ENCODE results near the gene VIM.

Gene VIM

DNA sequence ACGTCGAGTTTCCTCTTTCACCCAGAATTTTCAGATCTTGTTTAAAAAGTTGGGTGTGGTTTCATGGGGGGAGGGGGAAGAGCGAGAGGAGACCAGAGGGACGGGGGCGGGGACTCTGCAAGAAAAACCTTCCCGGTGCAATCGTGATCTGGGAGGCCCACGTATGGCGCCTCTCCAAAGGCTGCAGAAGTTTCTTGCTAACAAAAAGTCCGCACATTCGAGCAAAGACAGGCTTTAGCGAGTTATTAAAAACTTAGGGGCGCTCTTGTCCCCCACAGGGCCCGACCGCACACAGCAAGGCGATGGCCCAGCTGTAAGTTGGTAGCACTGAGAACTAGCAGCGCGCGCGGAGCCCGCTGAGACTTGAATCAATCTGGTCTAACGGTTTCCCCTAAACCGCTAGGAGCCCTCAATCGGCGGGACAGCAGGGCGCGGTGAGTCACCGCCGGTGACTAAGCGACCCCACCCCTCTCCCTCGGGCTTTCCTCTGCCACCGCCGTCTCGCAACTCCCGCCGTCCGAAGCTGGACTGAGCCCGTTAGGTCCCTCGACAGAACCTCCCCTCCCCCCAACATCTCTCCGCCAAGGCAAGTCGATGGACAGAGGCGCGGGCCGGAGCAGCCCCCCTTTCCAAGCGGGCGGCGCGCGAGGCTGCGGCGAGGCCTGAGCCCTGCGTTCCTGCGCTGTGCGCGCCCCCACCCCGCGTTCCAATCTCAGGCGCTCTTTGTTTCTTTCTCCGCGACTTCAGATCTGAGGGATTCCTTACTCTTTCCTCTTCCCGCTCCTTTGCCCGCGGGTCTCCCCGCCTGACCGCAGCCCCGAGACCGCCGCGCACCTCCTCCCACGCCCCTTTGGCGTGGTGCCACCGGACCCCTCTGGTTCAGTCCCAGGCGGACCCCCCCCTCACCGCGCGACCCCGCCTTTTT lies at the start of gene VIM:
VIM (plus strand) TSS at position 151 of the 925 bp plus-strand sequence. CDS start 1,182 bp downstream, outside the sequence.
- peak; percentile 87 for DNase-seq

DNA sequence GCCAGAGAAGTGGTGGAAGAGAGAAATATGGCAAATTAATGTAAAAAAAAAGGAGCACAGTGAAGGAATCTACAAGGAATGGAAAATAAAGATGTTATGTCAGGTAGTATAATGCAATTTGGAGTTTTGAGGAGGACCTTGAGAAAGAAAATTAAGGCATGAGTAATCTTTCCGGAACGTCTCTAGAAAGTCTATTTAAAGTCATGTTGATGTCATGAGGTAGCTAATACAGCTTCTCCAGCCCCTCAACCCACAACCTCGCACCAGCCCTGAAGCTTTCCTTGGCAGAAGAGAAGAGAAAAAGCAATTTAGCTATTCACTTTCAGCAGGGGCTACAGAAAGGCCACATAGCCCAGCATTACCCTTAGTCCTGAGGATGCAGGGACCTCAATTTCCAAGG lies 49.0 kb upstream of the VIM start:
- DNase-seq: no peak

- DNase-seq: no peak
Measured at GRCh38 chr10:17181110-17181509, 46.9 kb upstream of the VIM start.

GRCh38 chr10:17181751-17182150 lies 46.3 kb upstream of the VIM start:
- DNase-seq: no peak

DNA sequence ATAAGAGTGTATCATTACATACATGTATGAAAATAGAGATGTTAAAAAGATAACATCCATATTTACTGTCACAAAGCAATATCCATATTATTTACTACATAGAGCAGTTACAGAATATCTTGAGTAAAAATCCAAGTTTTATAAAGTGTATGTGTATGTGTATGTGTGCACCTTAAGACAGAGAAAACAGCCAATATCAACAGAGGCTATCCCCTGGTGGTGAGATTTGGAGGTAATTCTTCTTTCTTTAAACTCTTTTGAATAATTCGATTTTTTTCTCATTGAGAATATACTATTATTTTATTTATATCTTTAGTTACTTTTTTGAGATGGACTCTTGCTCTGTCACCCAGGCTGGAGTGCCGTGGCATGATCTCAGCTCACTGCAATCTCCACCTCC lies 44.9 kb upstream of the VIM start:
- DNase-seq: no peak

DNA sequence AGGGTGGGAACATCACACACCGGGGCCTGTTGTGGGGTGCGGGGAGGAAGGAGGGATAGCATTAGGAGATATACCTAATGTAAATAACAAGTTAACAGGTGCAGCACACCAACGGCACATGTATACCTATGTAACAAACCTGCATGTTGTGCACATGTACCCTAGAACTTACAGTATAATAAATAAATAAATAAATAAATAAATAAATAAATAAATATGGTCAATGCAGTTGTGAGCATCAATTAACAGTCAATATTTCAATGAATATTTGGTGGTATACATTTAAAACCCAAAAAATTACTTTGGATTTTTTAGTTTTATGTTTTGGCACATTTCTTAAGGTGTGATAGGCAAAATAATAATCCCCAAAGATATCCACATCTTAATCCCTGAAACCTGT lies 42.2 kb upstream of the VIM start:
- DNase-seq: no peak

DNA sequence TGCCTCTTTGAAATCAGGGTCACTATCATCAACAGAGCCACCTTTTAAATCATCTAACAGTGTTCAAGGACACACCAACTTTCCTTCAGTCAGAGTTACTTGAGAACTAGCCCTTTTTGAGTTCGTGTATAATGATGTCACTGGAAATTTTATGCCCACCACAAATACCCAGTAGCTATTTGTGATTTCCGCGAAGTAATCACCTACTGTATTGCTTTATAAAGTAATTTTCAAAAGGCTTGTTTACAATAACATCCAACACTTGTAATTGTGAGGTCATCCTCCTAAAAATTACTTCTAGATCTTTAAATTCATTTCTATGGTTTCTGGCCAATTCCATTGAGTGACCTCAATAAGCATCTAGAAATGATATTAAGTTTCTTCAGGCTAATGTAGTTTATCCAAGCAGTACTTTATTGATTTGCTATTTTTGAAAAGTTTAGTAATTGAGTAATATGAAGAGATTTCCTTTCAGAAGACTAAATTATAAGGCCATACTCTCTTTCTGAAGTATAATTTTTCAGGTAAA lies 39.3 kb upstream of the VIM start:
- no peak for DNase-seq

GRCh38 chr10:17190602-17191001 lies 37.4 kb upstream of the VIM start:
- DNase-seq: no peak

DNA sequence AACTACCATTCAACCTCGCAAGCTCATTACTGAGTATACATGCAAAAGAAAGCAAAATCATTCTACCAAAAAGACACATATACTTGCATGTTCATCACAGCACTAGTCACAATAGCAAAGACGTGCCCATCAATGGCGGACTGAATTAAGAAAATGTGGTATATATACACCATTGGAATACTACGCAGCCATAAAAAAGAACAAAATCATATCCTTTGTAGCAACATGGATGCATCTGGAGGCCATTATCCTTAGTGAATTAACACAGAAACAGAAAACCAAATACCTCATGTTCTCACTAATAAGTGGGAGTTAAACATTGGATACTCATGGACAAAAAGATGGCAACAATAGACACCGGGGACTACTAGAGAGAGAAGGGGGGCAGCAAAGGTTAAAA lies 33.0 kb upstream of the VIM start:
- no peak for DNase-seq

DNA sequence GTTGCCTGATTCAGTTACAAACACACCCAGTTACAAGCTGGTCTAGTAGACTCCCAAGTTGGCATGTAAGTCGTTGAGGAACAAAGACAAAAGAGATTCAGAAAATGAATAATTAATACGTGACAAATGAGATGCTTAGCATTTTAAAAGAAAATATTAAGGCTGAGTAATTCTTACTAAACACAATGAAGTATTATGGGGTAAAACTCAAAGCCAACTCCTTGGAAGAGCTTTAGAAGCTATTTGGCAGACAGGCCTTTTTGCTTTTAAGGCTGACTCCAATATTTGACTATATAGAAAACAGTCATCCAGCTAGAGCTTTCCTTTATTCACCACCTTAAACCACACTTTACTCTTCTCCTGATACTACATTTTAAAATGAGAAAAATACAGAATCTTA lies 32.0 kb upstream of the VIM start:
- no peak for DNase-seq

DNA sequence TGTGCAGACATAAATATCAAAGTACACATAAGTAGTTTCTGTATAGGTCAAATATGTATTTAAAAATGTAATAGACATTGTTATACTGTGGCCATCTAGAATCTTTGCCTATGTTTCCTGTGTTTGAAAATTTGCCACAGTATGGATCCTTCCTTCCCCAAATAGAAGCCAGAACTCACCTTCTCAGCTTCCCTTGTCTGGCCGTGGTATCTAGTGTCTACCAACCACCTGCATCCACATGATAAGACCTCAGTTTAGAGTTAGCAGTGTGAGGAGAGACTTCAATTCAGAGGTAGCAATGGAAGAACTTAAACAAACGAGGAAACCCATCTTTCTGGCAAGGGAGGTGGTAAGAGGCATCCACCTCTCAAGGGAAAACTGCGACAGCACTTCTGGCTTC lies 31.5 kb upstream of the VIM start:
- DNase-seq: no peak

DNA sequence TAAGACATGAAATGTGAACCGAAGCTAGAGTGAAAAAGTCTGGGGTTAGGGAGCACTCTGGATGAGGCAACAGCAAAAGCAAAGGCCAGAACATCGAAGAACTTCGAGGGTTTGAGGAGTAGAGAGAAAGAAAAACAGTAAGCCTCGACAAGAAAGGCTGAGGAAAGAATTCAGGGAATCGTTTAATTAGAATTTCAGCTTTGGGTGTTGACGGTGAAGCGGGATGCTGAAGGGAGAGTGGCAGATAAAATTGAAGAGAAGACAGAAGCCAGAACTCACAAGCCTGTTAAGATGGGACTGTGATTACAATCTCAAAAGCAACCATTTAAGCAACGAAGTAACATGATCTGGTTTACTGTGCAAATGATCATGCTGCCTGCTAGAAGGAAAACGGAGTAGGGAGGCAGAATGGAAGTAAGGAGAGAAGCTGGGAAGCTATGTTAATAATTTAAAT lies 28.7 kb upstream of the VIM start:
- no peak for DNase-seq

- DNase-seq: no peak
Measured at GRCh38 chr10:17200001-17200911, 27.8 kb upstream of the VIM start.

- peak; percentile 60 for DNase-seq
Measured at GRCh38 chr10:17200912-17201793, 26.9 kb upstream of the VIM start, which contains the start of gene TRDMT1. TSS of gene TRDMT1 (minus strand) at chr10:17201672. CDS start at chr10:17201634, 38 bp downstream.

GRCh38 chr10:17201794-17202116 lies 26.3 kb upstream of the VIM start:
- DNase-seq: no peak

GRCh38 chr10:17202506-17202905 lies 25.5 kb upstream of the VIM start:
- DNase-seq: no peak

DNA sequence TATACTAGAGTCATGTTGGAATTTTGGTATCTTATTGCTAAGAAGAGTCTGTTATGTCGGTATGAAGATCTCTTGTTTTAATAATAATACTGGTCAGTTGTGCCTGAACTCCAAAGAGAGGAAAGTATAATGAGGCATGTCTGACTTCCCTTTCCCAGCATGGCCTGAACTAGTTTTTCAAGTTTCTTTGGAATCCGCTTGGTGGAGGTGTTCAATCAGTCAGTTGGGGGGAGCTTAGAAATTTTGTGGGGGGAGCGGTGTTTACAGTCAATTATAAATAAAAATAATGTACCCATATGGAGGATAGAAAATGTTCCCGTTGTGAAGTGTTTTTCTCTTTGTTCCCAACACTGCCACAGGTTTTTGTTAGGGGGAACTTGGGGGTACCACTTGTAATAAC lies 25.0 kb upstream of the VIM start:
- no peak for DNase-seq

DNA sequence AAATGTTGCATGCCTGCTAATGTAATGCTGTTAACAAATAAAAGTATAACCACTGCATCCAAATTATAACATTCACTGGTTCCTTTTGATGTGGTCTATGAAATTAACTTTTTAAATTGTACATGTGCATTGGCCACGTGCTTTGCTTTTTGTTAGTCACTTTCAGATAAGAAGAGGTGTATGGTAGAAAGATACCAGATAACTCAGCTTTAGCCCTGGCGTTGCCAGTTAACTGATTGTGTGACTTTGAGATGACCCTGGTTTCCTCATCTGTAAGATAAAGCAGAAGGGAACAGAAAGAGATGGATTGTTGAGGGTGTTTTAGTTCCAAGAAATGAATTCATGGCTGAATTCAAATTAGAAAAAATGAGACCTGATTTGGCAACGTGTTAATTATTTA lies 24.6 kb upstream of the VIM start:
- no peak for DNase-seq

DNA sequence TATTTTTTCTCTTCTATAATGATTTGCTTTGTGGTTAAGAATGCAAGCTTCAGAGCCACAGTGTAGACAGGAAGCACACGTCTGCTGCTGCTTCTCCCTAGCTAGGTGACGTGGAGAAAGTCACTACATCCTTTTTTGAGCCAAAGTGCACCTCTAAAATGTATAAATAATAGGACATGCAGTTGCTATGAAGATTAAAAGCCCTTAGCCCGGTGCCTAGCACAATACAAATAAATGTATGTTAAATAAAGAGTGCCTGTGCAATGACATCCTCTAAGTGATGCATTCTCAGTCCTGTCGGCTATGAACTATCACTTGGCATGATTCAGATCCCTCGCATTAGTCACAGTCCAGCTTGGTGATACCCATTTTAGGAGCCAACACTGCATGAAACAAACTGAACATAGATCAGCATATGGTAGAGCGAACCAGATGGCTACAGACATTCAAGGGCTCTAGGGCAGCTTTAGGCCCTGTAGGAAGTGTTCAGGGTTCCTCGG lies 21.8 kb upstream of the VIM start:
- DNase-seq: peak; percentile 5

DNA sequence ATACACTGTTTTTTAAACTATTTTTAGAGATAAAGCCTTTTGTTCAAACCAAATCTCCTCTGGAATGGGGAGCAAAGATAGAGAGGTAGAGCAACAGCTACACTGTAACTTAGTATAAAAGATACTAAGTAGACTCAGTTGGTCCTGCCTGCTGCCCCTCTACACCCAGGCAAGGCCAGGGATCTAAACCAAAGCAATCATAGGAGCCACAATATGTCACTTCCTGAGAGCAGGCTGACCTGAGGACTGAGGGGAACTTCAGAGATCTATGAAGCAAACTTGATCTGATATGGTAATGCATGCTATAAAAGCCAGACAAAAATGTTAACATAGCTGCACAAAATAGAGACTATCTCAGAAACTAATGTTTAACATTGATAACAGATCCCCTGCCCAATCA lies 19.6 kb upstream of the VIM start:
- DNase-seq: no peak

- DNase-seq: no peak
Measured at GRCh38 chr10:17209302-17209701, 18.7 kb upstream of the VIM start.

DNA sequence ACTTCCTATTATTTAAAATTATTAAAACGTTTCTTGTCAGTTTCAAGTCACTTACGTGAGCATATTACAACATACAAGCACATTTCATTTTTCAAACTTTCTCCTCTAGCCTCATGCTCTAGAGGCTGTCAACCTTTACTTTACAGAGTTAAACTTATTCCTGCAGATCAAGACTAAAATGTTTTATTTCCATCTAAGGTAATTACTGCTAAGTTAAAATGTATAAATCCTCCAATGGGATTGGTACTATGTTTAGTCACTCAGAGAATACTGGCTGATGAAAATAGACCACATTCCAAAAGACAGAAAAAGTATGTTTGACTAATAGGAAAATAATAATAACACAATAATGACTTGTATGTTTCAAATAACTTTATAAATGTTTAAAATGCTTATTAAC lies 18.2 kb upstream of the VIM start:
- no peak for DNase-seq

Data from NK-92 treated with Interleukin-12 subunit alpha and Interleukin-12 subunit beta, amount 100 ng/mL, for 24 hours (cell line).